GM12873 (cell line): ENCODE data around the gene VIPR1.

ENCODE experiments used
- CTCF ChIP-seq: IDR thresholded peaks from 2 replicates; pipeline ENCODE4 v1.5.1; 2012; ENCODE audit warnings: low read depth, mild to moderate bottlenecking, moderate library complexity, low read length, control low read depth; ENCODE audit not compliant: insufficient read depth; ENCODE audit errors: missing control alignments

The VIPR1 gene

GRCh38 chr3:42489116-42489936 is 13.1 kb upstream of the VIPR1 start:
- TF ChIP-seq CTCF, result no peak

GRCh38 chr3:42489937-42490227 is 12.6 kb upstream of the VIPR1 start:
- no peak for TF ChIP-seq CTCF

GRCh38 chr3:42490243-42490642 is 12.2 kb upstream of the VIPR1 start:
- no peak for TF ChIP-seq CTCF

GRCh38 chr3:42491881-42492507 is 10.4 kb upstream of the VIPR1 start:
- no peak for TF ChIP-seq CTCF

GRCh38 chr3:42492508-42493080 is 9.8 kb upstream of the VIPR1 start:
- TF ChIP-seq CTCF, result no peak

- TF ChIP-seq CTCF, result no peak
These were observed 9.2 kb upstream of the VIPR1 start for GRCh38 chr3:42493126-42493797.

GRCh38 chr3:42493798-42494151 is 8.7 kb upstream of the VIPR1 start:
- no peak for TF ChIP-seq CTCF
